ENCODE results near the gene C10orf143. TPM values are rescaled to one million over a fixed set of nuclear protein-coding genes. Genes with fewer than 3 reads are reported as not detected.

The C10orf143 gene
- total RNA-seq, 1 donor from 2014 or later, result 4.8 TPM

DNA sequence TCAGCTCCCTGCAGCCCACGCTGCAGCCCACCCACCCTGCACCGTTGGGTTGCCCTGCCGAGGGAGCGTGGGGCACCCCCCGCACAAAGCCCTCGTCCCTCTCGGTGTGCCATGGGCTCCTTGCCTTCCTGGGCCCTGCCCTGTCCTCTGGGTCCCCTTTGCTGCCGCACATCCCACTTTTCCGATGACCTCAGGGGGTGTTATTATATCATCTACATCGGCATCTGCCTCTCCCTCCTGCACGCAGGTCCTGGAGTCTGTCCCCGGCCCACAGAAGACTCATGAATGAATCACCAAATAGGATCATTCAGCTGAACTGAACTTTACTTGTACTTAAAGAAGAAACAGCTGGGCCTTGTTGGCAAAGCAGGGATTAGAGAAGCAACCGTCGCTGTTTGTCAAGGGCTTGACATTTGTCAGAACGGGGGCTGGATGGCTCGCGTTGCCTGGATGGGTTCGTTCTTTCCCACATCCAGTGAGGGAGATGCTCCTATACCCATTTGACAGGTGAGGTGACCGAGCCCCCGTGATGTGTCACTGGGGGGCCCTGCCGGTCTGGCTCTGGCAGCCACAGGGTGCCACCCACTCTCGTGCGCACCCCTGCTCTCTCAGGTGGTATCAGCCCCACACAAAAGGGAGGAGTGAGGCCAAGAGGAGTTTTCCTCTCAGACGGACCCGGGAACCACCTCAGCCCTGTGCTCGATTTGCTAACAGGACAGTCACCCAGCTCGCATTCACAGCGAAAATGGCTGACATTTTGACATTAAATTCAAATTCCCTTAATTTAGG is 87.9 kb downstream of the C10orf143 start:
- no peak for DNase-seq (ENCODE audit: low spot score)
- peak; percentile 36 for ATAC-seq
- intact Hi-C loops (cut with DNase I), result no loop called here

DNA sequence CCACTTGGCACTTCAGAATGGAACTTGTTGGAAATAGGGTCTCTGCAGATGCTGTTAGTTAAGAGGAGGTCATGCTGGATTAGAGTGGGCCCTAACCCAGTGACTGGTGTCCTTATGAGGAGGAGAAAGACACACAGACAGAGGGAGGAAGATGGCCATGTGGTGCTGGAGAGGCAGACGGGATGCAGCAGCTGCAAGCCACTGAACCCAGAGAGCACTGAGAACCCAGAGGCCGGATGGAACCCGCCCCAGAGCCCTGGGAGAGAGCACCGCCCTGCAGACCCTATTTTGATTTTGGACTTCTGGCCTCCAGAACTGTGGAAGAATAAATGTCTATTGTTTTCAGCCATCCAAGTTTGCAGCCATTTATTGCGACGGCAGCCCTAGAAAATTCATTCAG is 88.5 kb downstream of the C10orf143 start:
- ATAC-seq (no peak), DNase-seq (ENCODE audit: low spot score) (no peak)
- intact Hi-C loops (cut with DNase I), result no loop called here

DNA sequence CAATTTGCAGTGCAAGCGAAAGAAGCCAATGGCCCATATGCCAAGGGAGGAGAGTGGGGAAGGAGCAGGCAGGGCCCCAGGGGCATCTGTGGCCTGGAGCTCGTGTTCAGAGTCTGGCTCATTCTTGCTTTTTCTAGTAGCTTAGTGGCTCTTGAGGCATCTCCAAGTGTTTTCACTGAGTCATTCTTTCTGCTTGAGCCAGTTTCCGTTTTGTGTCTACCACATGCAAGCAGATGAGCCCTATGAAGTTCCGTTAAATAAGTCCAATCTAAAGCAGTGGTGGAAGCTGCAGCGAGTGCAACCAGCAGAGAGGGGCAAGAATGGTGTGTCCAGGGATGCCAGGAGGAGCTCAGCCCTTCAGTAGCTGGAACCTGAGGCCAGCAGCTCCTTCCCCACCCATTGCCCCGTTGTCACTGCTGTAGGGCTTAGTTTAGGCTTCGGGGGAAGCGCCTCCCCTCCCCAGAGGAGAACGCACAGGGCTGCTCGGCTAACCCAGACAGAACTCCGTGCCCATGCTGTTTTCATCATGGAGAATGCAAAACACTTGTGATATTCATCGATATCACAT is 89.2 kb downstream of the C10orf143 start:
- DNase-seq (ENCODE audit: low spot score) (no peak), ATAC-seq (peak; percentile 89)
- intact Hi-C loops (cut with DNase I), result no loop called here

- no peak for DNase-seq (ENCODE audit: low spot score)
- ATAC-seq, result peak; percentile 55
- intact Hi-C loops (cut with DNase I), result no loop called here
Observed at GRCh38 chr10:130020651-130021382, 89.8 kb downstream of the C10orf143 start.

DNA sequence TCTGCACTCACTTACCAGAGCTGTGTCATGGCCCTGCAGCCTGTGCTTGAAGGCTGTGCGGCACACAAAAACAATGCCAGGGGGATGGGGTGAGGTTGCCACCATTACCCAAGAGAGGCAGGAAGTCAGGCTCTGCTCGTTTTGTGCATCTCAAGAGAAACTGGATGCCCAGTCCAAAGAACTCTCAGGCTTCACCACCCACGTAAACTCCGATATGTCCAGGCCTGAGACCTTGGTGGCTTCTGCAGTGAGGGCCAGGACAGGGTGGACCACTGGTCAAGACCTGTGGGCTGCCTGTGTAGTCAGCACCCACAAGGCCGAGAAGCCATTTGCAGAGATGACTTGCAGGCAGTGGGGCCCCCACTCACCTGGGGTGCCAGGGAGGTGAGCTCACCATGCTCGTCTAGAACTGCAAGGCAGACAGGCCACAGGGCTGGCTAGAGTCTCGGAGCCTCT is 91.9 kb downstream of the C10orf143 start:
- ATAC-seq (no peak), DNase-seq (ENCODE audit: low spot score) (no peak)
- intact Hi-C loops (cut with DNase I), result no loop called here

DNA sequence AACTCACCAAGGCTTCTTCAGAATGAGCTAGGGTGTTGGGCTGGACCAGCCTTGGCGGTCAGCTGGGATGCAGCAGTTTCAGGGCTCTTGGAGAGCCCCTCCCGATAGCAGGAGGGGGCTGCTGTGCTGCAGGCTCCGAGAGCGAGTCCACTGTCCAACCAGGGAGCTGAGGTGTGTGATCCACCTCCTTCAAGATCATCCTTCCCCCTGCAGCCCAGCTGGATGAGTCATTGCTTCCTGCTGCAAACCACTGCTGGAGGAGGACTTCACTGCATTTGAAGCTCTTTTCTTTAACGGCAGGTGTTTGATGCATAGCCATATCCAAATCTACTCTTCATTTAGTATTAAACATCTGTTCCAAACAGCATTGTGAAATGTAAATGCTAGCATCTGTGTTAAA is 92.4 kb downstream of the C10orf143 start:
- intact Hi-C loops (cut with DNase I), result no loop called here
- ATAC-seq, result no peak

GRCh38 chr10:130017631-130018022 is 93.0 kb downstream of the C10orf143 start:
- intact Hi-C loops (cut with DNase I), result no loop called here
- DNase-seq (ENCODE audit: low spot score), result no peak
- no peak for ATAC-seq

More for the DNA sequence above, 92.4 kb downstream of the C10orf143 start:
- no peak for DNase-seq (ENCODE audit: low spot score)

GRCh38 chr10:130016993-130017630 is 93.5 kb downstream of the C10orf143 start:
- DNase-seq (ENCODE audit: low spot score) (no peak), ATAC-seq (no peak)
- intact Hi-C loops (cut with DNase I), result no loop called here

DNA sequence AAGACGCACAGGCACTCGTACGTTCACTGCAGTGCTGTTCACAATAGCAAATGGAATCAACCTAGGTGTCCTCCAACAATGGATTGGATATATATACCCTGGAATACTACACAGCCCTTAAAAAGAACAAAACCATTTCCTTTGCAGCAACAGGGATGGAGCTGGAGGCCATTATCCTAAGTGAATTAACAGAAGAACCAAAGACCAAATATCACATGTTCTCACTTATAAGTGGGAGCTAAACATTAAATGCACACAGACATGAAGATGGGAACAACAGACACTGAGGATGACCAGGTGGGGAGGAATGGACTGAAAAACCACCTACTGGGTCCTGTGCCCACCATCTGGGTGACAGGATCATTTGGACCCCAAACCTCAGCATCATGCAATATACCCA is 94.5 kb downstream of the C10orf143 start:
- intact Hi-C loops (cut with DNase I), result no loop called here
- ATAC-seq (no peak), DNase-seq (ENCODE audit: low spot score) (no peak)

DNA sequence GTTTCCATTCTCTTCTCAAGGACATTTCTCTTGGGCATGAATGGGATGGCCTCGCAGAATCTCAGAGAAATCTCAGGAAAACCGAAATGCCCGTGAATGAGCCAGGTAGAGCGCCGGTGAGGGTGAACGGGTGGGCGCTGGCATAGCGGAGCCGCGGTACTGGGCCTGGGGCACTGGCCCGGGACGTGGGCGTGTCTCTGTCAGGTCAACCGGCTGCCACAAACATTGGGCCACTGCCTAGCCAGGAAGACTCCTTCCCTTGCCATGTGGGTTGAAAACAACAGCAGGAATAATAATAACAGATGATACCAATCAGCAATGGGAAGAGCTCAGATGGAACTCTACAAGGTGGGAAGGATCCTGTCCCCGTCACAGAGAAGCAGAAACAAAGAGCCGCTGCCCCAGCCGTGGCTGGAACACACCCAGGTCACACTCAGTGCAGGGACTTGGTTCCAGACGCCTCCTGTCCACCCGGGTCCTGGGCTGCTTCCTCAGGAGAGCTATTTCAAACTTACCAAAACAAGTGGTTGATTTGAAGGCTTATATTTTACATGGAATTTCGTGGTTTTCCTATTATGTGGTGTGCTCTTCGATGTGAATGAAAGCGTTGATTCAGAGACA is 95.4 kb downstream of the C10orf143 start:
- DNase-seq (ENCODE audit: low spot score), result no peak

GRCh38 chr10:130014263-130015074 is 96.2 kb downstream of the C10orf143 start:
- ATAC-seq (peak; percentile 54), DNase-seq (ENCODE audit: low spot score) (no peak)
- intact Hi-C loops (cut with DNase I), result no loop called here

More for the DNA sequence above, 95.4 kb downstream of the C10orf143 start:
- no peak for ATAC-seq
- intact Hi-C loops (cut with DNase I), result no loop called here

Other genes starting within 250 kb of the C10orf143 start
- 38.9 TPM for gene EBF3, start 146.6 kb downstream of the C10orf143 start, total RNA-seq
- gene GLRX3, start 25.6 kb upstream of the C10orf143 start, total RNA-seq, result 41.0 TPM